K562 (cell line): ENCODE data around the gene TRAPPC12. TPM values are rescaled to one million over a fixed set of nuclear protein-coding genes. Genes with fewer than 3 reads are reported as not detected.

Experiments used
- ATAC-seq: fragments of 200-7000 bp; cut with Tn5 transposase; 3 replicates; pipeline ENCODE4 v1.9.1; 2020; ENCODE audit warnings: moderate library complexity
- BruUV-seq: library from RNA; stranded (reverse); fragments of 400-500 nt; replicated peaks from 2 replicates; lab custom pipeline; 2021; lab: Mats Ljungman, UMichigan
- CTCF ChIA-PET: fragments of 300-600 bp; formaldehyde crosslinking; extraction: SDS; loops from one replicate; lab custom pipeline; 2021; ENCODE audit warnings: low intra/inter-chr PET ratio; lab: Yijun Ruan, JAX
- POLR2A ChIA-PET: fragments of 300-600, 350-650 bp; sonication (Branson Sonifier 250); formaldehyde crosslinking; extraction: SDS; loops from one replicate; lab custom pipeline; 2021; ENCODE audit warnings: antibody characterized with exemption, inconsistent platforms; lab: Yijun Ruan, JAX
- DNase-seq, 4 experiments: peaks; one replicate each; pipeline versions ENCODE4 v3.0.0 to v3.0.0-alpha.2; 2011 to 2018; ENCODE audit warnings: low spot score in 3 of 4, mixed read lengths in 3 of 4; ENCODE audit errors: extremely low read depth in 1 of 4
- FAIRE-seq: peaks from 2 replicates; lab custom pipeline; 2011; peaks lifted over from hg19 to GRCh38; lab: Jason Lieb, UNC
- H2AFZ ChIP-seq: 2 replicates; pipeline ENCODE4 v1.6.0; 2011; ENCODE audit warnings: low read depth, low read length, control low read depth, inconsistent platforms
- H3K27ac ChIP-seq: fragments of 200-600 bp; 3 replicates; pipeline ENCODE4 v1.8.0; 2011; ENCODE audit warnings: low read depth, mild to moderate bottlenecking, control low read depth, inconsistent platforms, low read length, moderate library complexity, mixed read lengths; ENCODE audit errors: extremely low read depth
- H3K27me3 ChIP-seq, 2 experiments: fragments of 300-600 bp in 1 of 2; 2 replicates in 1 of 2; 3 replicates in 1 of 2; pipeline versions ENCODE4 v1.6.0 to v1.8.0; 2011; ENCODE audit warnings: inconsistent platforms in 2 of 2, low read length in 2 of 2, mild to moderate bottlenecking in 1 of 2, mixed read lengths in 1 of 2, moderate library complexity in 1 of 2; ENCODE audit not compliant: control insufficient read depth in 2 of 2, insufficient read depth in 2 of 2
- H3K36me3 ChIP-seq: fragments of 300-600 bp; 3 replicates; pipeline ENCODE4 v1.8.0; 2011; ENCODE audit warnings: mild to moderate bottlenecking, low read length, inconsistent platforms; ENCODE audit not compliant: control insufficient read depth, insufficient read depth
- H3K4me1 ChIP-seq, 2 experiments: fragments of 200-600 bp in 1 of 2; replicated peaks in 1 of 2; 2 replicates in 1 of 2; 3 replicates in 1 of 2; pipeline versions ENCODE4 v1.5.1 to v1.8.0; 2011; ENCODE audit warnings: inconsistent platforms in 2 of 2, low read length in 2 of 2, mild to moderate bottlenecking in 1 of 2, mixed read lengths in 1 of 2, moderate library complexity in 1 of 2; ENCODE audit not compliant: control insufficient read depth in 2 of 2, insufficient read depth in 2 of 2
- H3K4me2 ChIP-seq: 2 replicates; pipeline ENCODE4 v1.6.1; 2011; ENCODE audit warnings: low read length, control low read depth, inconsistent platforms, mixed read lengths; ENCODE audit not compliant: insufficient read depth
- H3K4me3 ChIP-seq: fragments of 200-600 bp; sonication (generic), shearing (Covaris generic); 2 replicates; pipeline ENCODE4 v1.5.1; 2016; ENCODE audit warnings: control low read depth, inconsistent platforms
- H3K79me2 ChIP-seq: fragments of 200-600 bp; 3 replicates; pipeline ENCODE4 v1.8.0; 2011; ENCODE audit warnings: low read length, inconsistent platforms; ENCODE audit not compliant: control insufficient read depth, insufficient read depth
- H3K9ac ChIP-seq, 2 experiments: 2 replicates each; pipeline versions ENCODE4 v1.6.0 to v1.6.1; 2011; ENCODE audit warnings: low read depth in 2 of 2, low read length in 2 of 2, control low read depth in 1 of 2, inconsistent platforms in 1 of 2, mild to moderate bottlenecking in 1 of 2, mixed read lengths in 1 of 2; ENCODE audit not compliant: insufficient read depth in 1 of 2
- H3K9me1 ChIP-seq: one replicate; pipeline ENCODE4 v1.6.0; 2011; ENCODE audit warnings: inconsistent platforms, mild to moderate bottlenecking, low read length, moderate library complexity; ENCODE audit not compliant: control insufficient read depth, insufficient read depth
- H3K9me3 ChIP-seq: replicated peaks from 2 replicates; pipeline ENCODE4 v1.5.1; 2011; ENCODE audit warnings: low read depth, low read length, inconsistent platforms; ENCODE audit not compliant: control insufficient read depth, insufficient read depth
- H4K20me1 ChIP-seq: replicated peaks from 2 replicates; pipeline ENCODE4 v1.6.1; 2011; ENCODE audit warnings: low read length, inconsistent platforms, mixed read lengths; ENCODE audit not compliant: control insufficient read depth, insufficient read depth
- CAMTA2 ChIP-seq: fragments of 250-450 bp; sonication (Bioruptor Pico); conservative IDR thresholded peaks from 2 replicates; pipeline ENCODE4 v1.5.1; 2022
- EHMT2 ChIP-seq: fragments of 450-650 bp; IDR thresholded peaks from 2 replicates; pipeline ENCODE4 v1.6.1; 2018; ENCODE audit warnings: antibody characterized with exemption
- ERF ChIP-seq: fragments of 450-650 bp; formaldehyde crosslinking; IDR thresholded peaks from 2 replicates; pipeline ENCODE4 v1.4.0; 2020; ENCODE audit warnings: mild to moderate bottlenecking, mixed read lengths
- HOXB6 ChIP-seq: fragments of 250-450 bp; sonication (Bioruptor Pico); IDR thresholded peaks from 2 replicates; pipeline ENCODE4 v1.5.1; 2022; ENCODE audit warnings: mild to moderate bottlenecking, borderline replicate concordance
- LEF1 ChIP-seq: fragments of 450-650 bp; IDR thresholded peaks from 2 replicates; pipeline ENCODE4 v1.6.1; 2016; ENCODE audit warnings: mild to moderate bottlenecking
- MCM2 ChIP-seq: fragments of 450-650 bp; IDR thresholded peaks from 2 replicates; pipeline ENCODE4 v1.6.1; 2017; ENCODE audit warnings: low read depth, mild to moderate bottlenecking
- NCOR1 ChIP-seq: fragments of 450-650 bp; IDR thresholded peaks from 2 replicates; pipeline ENCODE4 v1.6.1; 2016; ENCODE audit warnings: mild to moderate bottlenecking, moderate library complexity
- NFIX ChIP-seq: fragments of 250-450 bp; sonication (Bioruptor Pico); IDR thresholded peaks from 2 replicates; pipeline ENCODE4 v1.4.0; 2020; ENCODE audit warnings: low read depth, mild to moderate bottlenecking, moderate library complexity
- SIX5 ChIP-seq, 2 experiments: IDR thresholded peaks; 2 replicates each; pipeline ENCODE4 v1.6.1; 2011; ENCODE audit warnings: low read length in 2 of 2, borderline replicate concordance in 1 of 2, low read depth in 1 of 2, mild to moderate bottlenecking in 1 of 2, moderate library complexity in 1 of 2; ENCODE audit not compliant: insufficient read depth in 1 of 2
- TCFL5 ChIP-seq: fragments of 250-450 bp; sonication (Bioruptor Pico); conservative IDR thresholded peaks from 2 replicates; pipeline ENCODE4 v1.6.1; 2021; ENCODE audit warnings: mild to moderate bottlenecking, moderate library complexity, matching md5 sums
- WGBS: fragments of 100-300 bp; shearing (Covaris generic); methylation state at CpG from one replicate; pipeline ENCODE4 v1.1.6; 2016; ENCODE audit warnings: low coverage, mixed read lengths; ENCODE audit not compliant: insufficient coverage; ENCODE audit errors: missing lambda C conversion rate; 5-methylcytosine and 5-hydroxymethylcytosine counted together
- in situ Hi-C: fragments of 300-500 bp; cut with MboI; formaldehyde crosslinking; loops from 4 replicates; pipeline ENCODE4 v1.15.0; 2018; ENCODE audit warnings: inconsistent platforms, mixed read lengths
- intact Hi-C: fragments of 100-400 bp; cut with micrococcal nuclease; formaldehyde crosslinking; loops from 2 replicates; pipeline ENCODE4 v1.14.2; 2022
- polyA plus RNA-seq, 8 experiments: library from polyadenylated mRNA; depleted of rRNA in 4 of 8; stranded (reverse) in 5 of 8; unstranded in 3 of 8; fragments of >200 nt; fragmentation: Nextera tagmentation in 2 of 8; fragmentation: Illumina TruSeq in 1 of 8; extraction: Ambion mirVana in 2 of 8; extraction: Trizol in 1 of 8; gene quantifications; 2 replicates each; pipeline versions ENCODE4 v1.2.1 to v1.2.3, GENCODE V29; 2011 to 2014; ENCODE audit warnings: inconsistent platforms in 1 of 8, missing spikeins in 1 of 8
- total RNA-seq, 7 experiments: library from RNA; depleted of rRNA in 6 of 7; stranded (reverse); fragments of >200 nt in 6 of 7; fragmentation: Illumina TruSeq in 2 of 7; extraction: Trizol in 2 of 7; gene quantifications; 2 replicates each; pipeline versions ENCODE4 v1.2.1 to v1.2.3, GENCODE V29; 2011 to 2021; ENCODE audit warnings: low replicate concordance in 1 of 7
- TF ChIP-seq, protein P1 (sequence below): fragments of 250-450 bp; sonication (Bioruptor Pico); IDR thresholded peaks from 2 replicates; pipeline ENCODE4 v1.8.0; 2021; ENCODE audit warnings: borderline replicate concordance, mild to moderate bottlenecking, moderate library complexity; ENCODE audit not compliant: poor library complexity, severe bottlenecking
- TF ChIP-seq, protein P2 (sequence below): fragments of 250-450 bp; sonication (Bioruptor Pico); IDR thresholded peaks from 2 replicates; pipeline ENCODE4 v1.6.1; 2021; ENCODE audit warnings: mild to moderate bottlenecking

TRAPPC12 gene
- total and polyA plus RNA-seq, 9 of the 15 experiments (the other 6 are each of a cell fraction or from before 2014, with no cell fraction given): 8.0 to 75.2 (median 39.1) TPM

DNA sequence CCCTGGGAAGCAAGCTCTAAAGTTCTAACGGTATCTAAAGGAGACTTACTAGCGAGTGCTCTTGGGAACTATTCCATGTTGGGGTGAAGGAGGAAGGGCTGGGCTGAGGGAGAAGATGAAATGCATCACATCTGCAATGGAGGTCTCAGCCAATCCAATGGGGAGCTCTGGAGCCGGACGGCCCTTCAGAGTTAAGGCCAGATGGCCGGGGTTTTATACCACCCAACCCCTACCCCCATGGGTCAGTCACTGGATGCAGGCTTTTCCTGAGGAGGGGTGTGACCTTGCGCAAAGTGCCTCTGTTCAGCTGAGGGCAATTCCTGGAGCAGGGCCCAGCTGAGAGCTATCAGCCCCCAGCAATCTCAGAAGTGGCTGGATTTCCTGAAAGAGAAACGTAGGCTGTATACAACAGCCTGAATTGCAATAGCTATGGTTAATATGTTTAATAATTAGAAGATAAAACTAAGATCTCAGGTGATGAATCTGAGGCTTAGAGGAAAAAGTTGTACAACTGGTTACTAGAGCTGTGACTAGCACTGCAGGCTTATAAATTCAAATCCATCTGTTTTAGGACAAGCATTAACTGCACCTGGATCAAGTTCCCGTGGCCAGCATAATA, 23.4 kb upstream of the TRAPPC12 start:
- H3K27ac ChIP-seq: no peak overlapping the region
- TF ChIP-seq EHMT2 (no peak), TCFL5 (CRISPR knock-in tag) (no peak), ERF (CRISPR knock-in tag) (no peak), LEF1 (no peak), SIX5 (IDR thresholded peaks at IDR 0.05; ENCODE audit: borderline replicate concordance in 1 of 2, insufficient read depth in 1 of 2, low read depth in 1 of 2, low read length in 2 of 2) (no peak), HOXB6 (no peak), NFIX (no peak), NCOR1 (no peak), MCM2 (no peak), CAMTA2 (CRISPR knock-in tag) (no peak)
- TF ChIP-seq, protein P1, sequence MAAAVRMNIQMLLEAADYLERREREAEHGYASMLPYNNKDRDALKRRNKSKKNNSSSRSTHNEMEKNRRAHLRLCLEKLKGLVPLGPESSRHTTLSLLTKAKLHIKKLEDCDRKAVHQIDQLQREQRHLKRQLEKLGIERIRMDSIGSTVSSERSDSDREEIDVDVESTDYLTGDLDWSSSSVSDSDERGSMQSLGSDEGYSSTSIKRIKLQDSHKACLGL (CRISPR knock-in tag): no peak
- TF ChIP-seq, protein P2, sequence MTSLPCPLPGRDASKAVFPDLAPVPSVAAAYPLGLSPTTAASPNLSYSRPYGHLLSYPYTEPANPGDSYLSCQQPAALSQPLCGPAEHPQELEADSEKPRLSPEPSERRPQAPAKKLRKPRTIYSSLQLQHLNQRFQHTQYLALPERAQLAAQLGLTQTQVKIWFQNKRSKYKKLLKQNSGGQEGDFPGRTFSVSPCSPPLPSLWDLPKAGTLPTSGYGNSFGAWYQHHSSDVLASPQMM (CRISPR knock-in tag): no peak
- TF ChIP-seq, all 486 proteins: peak for 0
- no TSS peak for BruUV-seq
- peaks cover 2% of the 10 kb centered on the region; the same call in 1 of the 2 replicates for H3K9me3 ChIP-seq
- H3K36me3 ChIP-seq: peaks cover 25% of the 10 kb centered on the region
- 70% methylated on average over 8 of the region's 8 CpGs for WGBS
- DNase-seq (no peak), FAIRE-seq (no peak), ATAC-seq (no peak; the same call in 1 of the 3 replicates)
- CTCF ChIA-PET: no interaction called here
- H4K20me1 ChIP-seq: no peaks in the 10 kb centered on the region
- no peak overlapping the region for H2AFZ ChIP-seq
- H3K9ac ChIP-seq: peak overlapping the region in 1 of 2 experiments; percentile 33; a peak in 1 of 4 replicates
- peaks cover 32% of the 10 kb centered on the region for H3K79me2 ChIP-seq
- H3K27me3 ChIP-seq: no peaks in the 10 kb centered on the region
- intact Hi-C loops (no loop called here), in situ Hi-C loops (no loop called here)
- H3K4me2 ChIP-seq: no peak overlapping the region
- POLR2A ChIA-PET: no interaction called here
- H3K4me1 ChIP-seq: peaks cover 0 to 5% of the 10 kb centered on the region in 2 experiments; a peak in 2 of 5 replicates
- H3K9me1 ChIP-seq: no peaks in the 10 kb centered on the region
- no peak overlapping the region for H3K4me3 ChIP-seq
